ENCODE results near the gene GGPS1.
"Not testable (repeated sequence)": the region's sequence is repeated elsewhere in the genome, so short reads cannot be mapped to it uniquely, and the experiment has no call there.

The GGPS1 gene

GRCh38 chr1:235328271-235329138 lies at the start of gene GGPS1:
GGPS1 (plus strand) TSS chr1:235328570; CDS start chr1:235335265, 6,695 bp downstream.
- peak within 1 kb of the TSS; percentile 96 to 97 for H3K4me3 ChIP-seq (ENCODE audit: low read depth in 1 of 2, low read length in 1 of 2)
- H3K27ac ChIP-seq: peak within 1 kb of the TSS; percentile 97
- no peaks in the 10 kb centered on the region for H3K36me3 ChIP-seq
- no peaks in the 10 kb centered on the region for H3K27me3 ChIP-seq
- no peaks in the 10 kb centered on the region for H3K9me3 ChIP-seq
- peak; percentile 55 for TF ChIP-seq CTCF (IDR thresholded peaks at IDR 0.05)
- H3K4me1 ChIP-seq (ENCODE audit: control insufficient read depth in 1 of 2, insufficient read depth in 1 of 2, low read depth in 1 of 2, low read length in 1 of 2): peaks cover 68 to 74% of the 10 kb centered on the region in 2 experiments

GRCh38 chr1:235278915-235279292 lies 49.5 kb upstream of the GGPS1 start:
- H3K4me1 ChIP-seq (ENCODE audit: control insufficient read depth in 1 of 2, insufficient read depth in 1 of 2, low read depth in 1 of 2, low read length in 1 of 2): peaks cover 18 to 28% of the 10 kb centered on the region in 2 experiments
- no peaks in the 10 kb centered on the region for H3K27me3 ChIP-seq
- no peak overlapping the region for H3K4me3 ChIP-seq (ENCODE audit: low read depth in 1 of 2, low read length in 1 of 2)
- no peaks in the 10 kb centered on the region for H3K36me3 ChIP-seq
- no peaks in the 10 kb centered on the region for H3K9me3 ChIP-seq
- no peak overlapping the region for H3K27ac ChIP-seq
- TF ChIP-seq CTCF (IDR thresholded peaks at IDR 0.05): no peak

GRCh38 chr1:235279694-235280093 lies 48.7 kb upstream of the GGPS1 start:
- H3K4me1 ChIP-seq (ENCODE audit: control insufficient read depth in 1 of 2, insufficient read depth in 1 of 2, low read depth in 1 of 2, low read length in 1 of 2): peaks cover 18 to 24% of the 10 kb centered on the region in 2 experiments

GRCh38 chr1:235280467-235280866 lies 47.9 kb upstream of the GGPS1 start:
- Histone ChIP-seq H3K27me3 (no peaks in the 10 kb centered on the region), H3K4me3 (ENCODE audit: low read depth in 1 of 2, low read length in 1 of 2) (no peak overlapping the region), H3K4me1 (ENCODE audit: control insufficient read depth in 1 of 2, insufficient read depth in 1 of 2, low read depth in 1 of 2, low read length in 1 of 2) (peaks cover 13 to 16% of the 10 kb centered on the region in 2 experiments)

More at GRCh38 chr1:235279694-235280093, 48.7 kb upstream of the GGPS1 start:
- Histone ChIP-seq H3K27me3 (no peaks in the 10 kb centered on the region), H3K27ac (no peak overlapping the region), H3K9me3 (no peaks in the 10 kb centered on the region), H3K4me3 (ENCODE audit: low read depth in 1 of 2, low read length in 1 of 2) (no peak overlapping the region), H3K36me3 (no peaks in the 10 kb centered on the region)
- TF ChIP-seq CTCF (IDR thresholded peaks at IDR 0.05): no peak

GRCh38 chr1:235283636-235284035 lies 44.7 kb upstream of the GGPS1 start:
- peaks cover 10 to 19% of the 10 kb centered on the region in 2 experiments for H3K4me1 ChIP-seq (ENCODE audit: control insufficient read depth in 1 of 2, insufficient read depth in 1 of 2, low read depth in 1 of 2, low read length in 1 of 2)
- not testable (repeated sequence) for H3K4me3 ChIP-seq (ENCODE audit: low read depth in 1 of 2, low read length in 1 of 2); H3K27me3 ChIP-seq; H3K9me3 ChIP-seq; H3K36me3 ChIP-seq; H3K27ac ChIP-seq

More at GRCh38 chr1:235280467-235280866, 47.9 kb upstream of the GGPS1 start:
- Histone ChIP-seq H3K9me3 (no peaks in the 10 kb centered on the region), H3K27ac (no peak overlapping the region), H3K36me3 (no peaks in the 10 kb centered on the region)
- no peak for TF ChIP-seq CTCF (IDR thresholded peaks at IDR 0.05)

GRCh38 chr1:235284231-235284769 lies 44.1 kb upstream of the GGPS1 start:
- H3K27ac ChIP-seq: no peak overlapping the region
- H3K4me1 ChIP-seq (ENCODE audit: control insufficient read depth in 1 of 2, insufficient read depth in 1 of 2, low read depth in 1 of 2, low read length in 1 of 2): peaks cover 10 to 19% of the 10 kb centered on the region in 2 experiments
- no peaks in the 10 kb centered on the region for H3K36me3 ChIP-seq
- H3K9me3 ChIP-seq: no peaks in the 10 kb centered on the region
- no peak for TF ChIP-seq CTCF (IDR thresholded peaks at IDR 0.05)
- no peaks in the 10 kb centered on the region for H3K27me3 ChIP-seq
- H3K4me3 ChIP-seq (ENCODE audit: low read depth in 1 of 2, low read length in 1 of 2): no peak overlapping the region
